ENCODE measurements around the gene SPRYD7.

GRCh38 chr13:49938314-49938713 lies 2.2 kb upstream of the SPRYD7 start:
- no peak for TF ChIP-seq CTCF (conservative IDR thresholded peaks at IDR 0.05 in 1 of 2, IDR thresholded peaks at IDR 0.05 in 1 of 2; ENCODE audit: low read depth in 1 of 2, low read length in 2 of 2)
- TF ChIP-seq EZH2 (IDR thresholded peaks at IDR 0.05; ENCODE audit: low read length, missing control alignments) = no peak

Measured in fibroblast of lung (primary cell).